ENCODE results near the gene HTRA3. TPM values are rescaled to one million over a fixed set of nuclear protein-coding genes. Genes with fewer than 3 reads are reported as not detected.

HTRA3 gene
- total and polyA plus RNA-seq, 7 donors = 7.2 to 26.4 (median 14.0) TPM

DNA sequence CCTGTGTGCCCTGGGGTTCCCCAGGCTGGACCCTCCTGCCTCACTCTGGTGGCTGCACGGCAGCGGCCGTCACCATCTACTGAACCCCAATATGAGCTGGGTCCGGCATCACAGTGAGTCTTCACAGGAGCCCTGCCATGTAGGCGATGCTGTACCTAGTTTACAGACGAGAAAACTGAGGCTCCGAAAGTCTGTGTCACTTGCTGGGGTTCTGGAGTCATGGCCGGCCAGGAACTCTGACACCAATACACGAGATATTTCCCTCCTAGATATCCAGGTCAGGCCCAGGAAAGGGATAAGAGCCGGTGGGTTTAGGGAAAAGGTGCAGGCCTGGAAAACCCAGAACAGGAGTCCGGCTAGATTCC, 74.4 kb downstream of the HTRA3 start:
- H3K4me3 ChIP-seq = no peak overlapping the region
- WGBS, 3 donors = 92 to 95% (median 93%) methylated on average over 11 of the region's 11 CpGs
- no peaks in the 10 kb centered on the region for H3K36me3 ChIP-seq (ENCODE audit: insufficient read depth in 1 of 2, low read depth in 1 of 2)
- DNase-seq = no peak
- no peaks in the 10 kb centered on the region for H3K9me3 ChIP-seq
- ATAC-seq = no peak
- intact Hi-C loops (cut with DNase I) = loop anchor here (5.0 kb wide), 2 partner anchors 33 to 43 kb away; no protein-coding TSS in a partner anchor
- TF ChIP-seq, protein P1, sequence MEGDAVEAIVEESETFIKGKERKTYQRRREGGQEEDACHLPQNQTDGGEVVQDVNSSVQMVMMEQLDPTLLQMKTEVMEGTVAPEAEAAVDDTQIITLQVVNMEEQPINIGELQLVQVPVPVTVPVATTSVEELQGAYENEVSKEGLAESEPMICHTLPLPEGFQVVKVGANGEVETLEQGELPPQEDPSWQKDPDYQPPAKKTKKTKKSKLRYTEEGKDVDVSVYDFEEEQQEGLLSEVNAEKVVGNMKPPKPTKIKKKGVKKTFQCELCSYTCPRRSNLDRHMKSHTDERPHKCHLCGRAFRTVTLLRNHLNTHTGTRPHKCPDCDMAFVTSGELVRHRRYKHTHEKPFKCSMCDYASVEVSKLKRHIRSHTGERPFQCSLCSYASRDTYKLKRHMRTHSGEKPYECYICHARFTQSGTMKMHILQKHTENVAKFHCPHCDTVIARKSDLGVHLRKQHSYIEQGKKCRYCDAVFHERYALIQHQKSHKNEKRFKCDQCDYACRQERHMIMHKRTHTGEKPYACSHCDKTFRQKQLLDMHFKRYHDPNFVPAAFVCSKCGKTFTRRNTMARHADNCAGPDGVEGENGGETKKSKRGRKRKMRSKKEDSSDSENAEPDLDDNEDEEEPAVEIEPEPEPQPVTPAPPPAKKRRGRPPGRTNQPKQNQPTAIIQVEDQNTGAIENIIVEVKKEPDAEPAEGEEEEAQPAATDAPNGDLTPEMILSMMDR (IDR thresholded peaks at IDR 0.05) = no peak
- peak overlapping the region; percentile 16 for H3K27ac ChIP-seq
- H3K4me1 ChIP-seq = peaks cover 19% of the 10 kb centered on the region
- no peaks in the 10 kb centered on the region for H3K27me3 ChIP-seq (ENCODE audit: insufficient read depth in 3 of 3, low read length in 2 of 3)

DNA sequence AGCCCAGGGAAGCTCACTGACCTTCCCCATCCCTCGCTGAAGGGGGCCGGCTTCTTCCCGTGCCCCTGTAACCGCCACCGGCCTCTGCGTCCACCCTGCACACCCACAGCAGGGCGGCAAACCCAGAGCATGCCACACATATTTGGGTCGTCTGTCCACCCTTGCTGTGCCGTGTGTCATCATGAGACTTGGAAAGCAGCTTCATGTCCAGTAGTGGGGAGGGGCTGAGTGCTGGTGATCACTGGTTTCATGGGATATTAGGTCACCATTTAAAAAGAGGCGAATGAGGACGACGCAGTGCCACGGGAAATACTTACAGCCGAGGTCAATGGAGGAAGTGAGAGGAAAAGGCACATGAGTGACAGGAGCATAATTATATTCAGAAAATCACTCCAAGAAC, 74.8 kb downstream of the HTRA3 start:
- Histone ChIP-seq H3K9me3 (no peaks in the 10 kb centered on the region), H3K27me3 (ENCODE audit: insufficient read depth in 3 of 3, low read length in 2 of 3) (no peaks in the 10 kb centered on the region), H3K4me3 (no peak overlapping the region), H3K27ac (no peak overlapping the region), H3K36me3 (ENCODE audit: insufficient read depth in 1 of 2, low read depth in 1 of 2) (no peaks in the 10 kb centered on the region), H3K4me1 (peaks cover 19% of the 10 kb centered on the region)
- no peak for ATAC-seq
- WGBS, 3 donors = 54 to 69% (median 67%) methylated on average over 14 of the region's 14 CpGs
- no peak for DNase-seq
- TF ChIP-seq, protein P1 (IDR thresholded peaks at IDR 0.05) = no peak
- intact Hi-C loops (cut with DNase I) = loop anchor here (5.0 kb wide), 2 partner anchors 33 to 43 kb away; no protein-coding TSS in a partner anchor

DNA sequence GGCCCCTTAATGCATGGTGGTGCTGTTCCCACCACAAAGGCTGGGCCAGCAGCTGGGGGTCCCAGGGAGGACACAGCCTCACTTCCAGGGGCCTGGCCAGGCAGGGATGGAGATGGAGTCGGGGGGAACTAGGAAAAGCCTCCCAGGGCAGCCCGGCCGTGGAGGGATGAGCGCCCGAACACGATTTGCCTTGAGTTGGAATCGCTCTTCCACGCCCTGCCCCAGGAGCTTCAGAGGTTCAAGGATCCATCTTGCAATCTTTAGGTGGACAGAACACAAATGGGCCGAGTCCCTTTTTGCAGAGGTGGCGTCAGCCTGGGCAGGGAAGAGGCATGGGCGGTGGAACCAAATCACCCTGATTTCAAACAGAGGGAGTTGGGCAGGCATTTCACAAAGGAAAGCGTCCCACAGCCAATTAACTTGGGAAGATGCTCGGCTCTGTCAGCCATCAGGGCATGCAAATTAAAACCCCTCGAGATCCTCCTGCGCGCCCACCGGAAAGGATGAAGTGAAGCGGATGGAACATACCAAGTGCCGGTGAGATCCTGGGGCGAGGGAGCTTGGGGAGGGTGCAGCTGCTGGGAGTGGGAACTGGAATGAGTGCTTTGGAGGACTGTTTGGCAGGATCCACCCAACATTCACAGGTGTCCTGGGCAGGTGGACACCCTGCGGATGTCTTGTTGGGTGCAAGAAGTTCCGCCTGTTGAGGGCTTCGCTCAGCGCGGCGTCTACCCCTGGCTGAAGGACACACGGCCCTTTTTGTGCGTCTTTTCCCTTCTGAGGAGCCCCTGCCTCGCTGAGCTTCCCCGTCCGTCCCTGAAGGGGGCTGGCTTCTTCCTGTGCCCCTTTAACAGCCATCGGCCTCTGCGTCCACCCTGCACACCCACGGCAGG, 75.7 kb downstream of the HTRA3 start:
- Histone ChIP-seq H3K36me3 (ENCODE audit: insufficient read depth in 1 of 2, low read depth in 1 of 2) (no peaks in the 10 kb centered on the region), H3K27me3 (ENCODE audit: insufficient read depth in 3 of 3, low read length in 2 of 3) (no peaks in the 10 kb centered on the region), H3K4me1 (peaks cover 17% of the 10 kb centered on the region), H3K9me3 (no peaks in the 10 kb centered on the region), H3K4me3 (no peak overlapping the region), H3K27ac (no peak overlapping the region)
- intact Hi-C loops (cut with DNase I) = no loop called here
- DNase-seq (no peak), ATAC-seq (no peak)
- TF ChIP-seq, protein P1 (IDR thresholded peaks at IDR 0.05) = no peak
- WGBS, 3 donors = 91 to 94% (median 92%) methylated on average over 33 to 34 of the region's 34 CpGs

DNA sequence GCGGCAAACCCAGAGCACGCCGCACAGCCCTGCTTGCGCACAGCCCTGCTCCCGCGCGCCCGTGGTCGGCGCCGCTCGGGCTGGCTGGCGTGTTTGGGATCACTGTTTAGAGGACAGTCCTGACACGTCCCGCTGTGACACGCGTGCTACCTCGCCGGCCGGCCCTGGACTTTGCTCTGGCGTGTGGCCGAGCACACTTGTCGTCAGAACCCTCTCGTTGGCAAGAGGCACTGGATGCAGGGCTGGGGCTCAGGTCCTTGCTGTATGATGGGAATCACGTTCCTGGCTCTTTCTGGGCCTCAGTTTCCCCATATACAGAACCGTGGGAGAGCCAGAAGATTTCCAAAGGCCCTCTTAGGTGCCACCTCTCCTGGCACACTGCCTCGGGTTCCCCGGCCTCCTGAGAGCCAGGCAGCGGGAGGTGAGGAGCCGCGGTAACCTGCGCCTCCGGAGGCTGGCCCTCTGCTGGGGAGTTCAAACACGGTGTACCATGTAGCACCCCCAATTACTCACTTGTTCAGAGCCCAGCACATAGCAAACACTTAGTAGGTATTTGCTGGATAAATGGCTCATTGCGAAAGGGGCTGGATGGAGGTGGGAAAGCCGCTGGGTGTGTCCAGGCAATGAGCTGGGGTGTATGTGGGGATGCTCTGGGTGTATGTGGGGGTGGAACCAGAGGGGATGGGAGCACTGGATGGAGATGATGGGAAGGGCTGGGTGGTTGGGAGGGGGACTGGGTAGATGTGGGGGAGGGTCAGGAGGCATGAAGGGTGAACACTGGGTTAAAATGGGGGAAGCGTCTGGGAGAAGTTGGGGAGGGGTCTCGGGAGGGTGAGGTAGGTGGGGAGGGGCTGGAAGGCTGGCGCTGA, 76.6 kb downstream of the HTRA3 start:
- intact Hi-C loops (cut with DNase I) = no loop called here
- TF ChIP-seq, protein P1 (IDR thresholded peaks at IDR 0.05) = no peak
- H3K9me3 ChIP-seq = no peaks in the 10 kb centered on the region
- H3K4me3 ChIP-seq = no peak overlapping the region
- no peak for DNase-seq
- no peak for ATAC-seq
- 80 to 85% (median 83%) methylated on average over 39 of the region's 39 CpGs for WGBS, 3 donors
- peaks cover 9% of the 10 kb centered on the region for H3K4me1 ChIP-seq
- no peak overlapping the region for H3K27ac ChIP-seq
- no peaks in the 10 kb centered on the region for H3K36me3 ChIP-seq (ENCODE audit: insufficient read depth in 1 of 2, low read depth in 1 of 2)
- H3K27me3 ChIP-seq (ENCODE audit: insufficient read depth in 3 of 3, low read length in 2 of 3) = no peaks in the 10 kb centered on the region

Measured in psoas muscle (tissue), 8 donors.